GM18517 (cell line): Measurements from ENCODE around the gene OR4F17.
"Not testable (repeated sequence)": the region's sequence is repeated elsewhere in the genome, so short reads cannot be mapped to it uniquely, and the experiment has no call there.

Experiments used
- ATAC-seq: cut with Tn5 transposase; IDR thresholded peaks from one replicate; pipeline ENCODE4 v1.9.1; 2021; ENCODE audit warnings: mild to moderate bottlenecking, moderate library complexity; ENCODE audit not compliant: unreplicated experiment

The OR4F17 gene, protein sequence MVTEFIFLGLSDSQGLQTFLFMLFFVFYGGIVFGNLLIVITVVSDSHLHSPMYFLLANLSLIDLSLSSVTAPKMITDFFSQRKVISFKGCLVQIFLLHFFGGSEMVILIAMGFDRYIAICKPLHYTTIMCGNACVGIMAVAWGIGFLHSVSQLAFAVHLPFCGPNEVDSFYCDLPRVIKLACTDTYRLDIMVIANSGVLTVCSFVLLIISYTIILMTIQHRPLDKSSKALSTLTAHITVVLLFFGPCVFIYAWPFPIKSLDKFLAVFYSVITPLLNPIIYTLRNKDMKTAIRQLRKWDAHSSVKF

DNA sequence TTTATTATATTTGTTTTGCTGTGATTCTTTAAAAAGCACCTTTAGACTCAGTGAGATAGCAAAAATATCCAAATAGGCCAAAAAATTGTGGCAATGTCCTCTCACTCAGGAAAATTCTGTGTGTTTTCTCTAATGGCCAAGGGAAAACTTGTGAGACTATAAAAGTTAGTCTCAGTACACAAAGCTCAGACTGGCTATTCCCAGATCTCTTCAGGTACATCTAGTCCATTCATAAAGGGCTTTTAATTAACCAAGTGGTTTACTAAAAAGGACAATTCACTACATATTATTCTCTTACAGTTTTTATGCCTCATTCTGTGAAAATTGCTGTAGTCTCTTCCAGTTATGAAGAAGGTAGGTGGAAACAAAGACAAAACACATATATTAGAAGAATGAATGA, at the start of gene OR4F17:
TSS of gene OR4F17 (plus strand) at position 301 of the 400 bp plus-strand sequence. CDS start 3,575 bp downstream, outside the sequence.
- not testable (repeated sequence) for ATAC-seq

DNA sequence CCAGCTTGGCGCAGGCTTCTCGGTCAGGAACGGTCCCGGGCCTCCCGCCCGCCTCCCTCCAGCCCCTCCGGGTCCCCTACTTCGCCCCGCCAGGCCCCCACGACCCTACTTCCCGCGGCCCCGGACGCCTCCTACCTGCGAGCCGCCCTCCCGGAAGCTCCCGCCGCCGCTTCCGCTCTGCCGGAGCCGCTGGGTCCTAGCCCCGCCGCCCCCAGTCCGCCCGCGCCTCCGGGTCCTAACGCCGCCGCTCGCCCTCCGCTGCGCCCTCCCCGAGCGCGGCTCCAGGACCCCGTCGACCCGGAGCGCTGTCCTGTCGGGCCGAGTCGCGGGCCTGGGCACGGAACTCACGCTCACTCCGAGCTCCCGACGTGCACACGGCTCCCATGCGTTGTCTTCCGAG, 36.1 kb upstream of the OR4F17 start:
- ATAC-seq = not testable (repeated sequence)

DNA sequence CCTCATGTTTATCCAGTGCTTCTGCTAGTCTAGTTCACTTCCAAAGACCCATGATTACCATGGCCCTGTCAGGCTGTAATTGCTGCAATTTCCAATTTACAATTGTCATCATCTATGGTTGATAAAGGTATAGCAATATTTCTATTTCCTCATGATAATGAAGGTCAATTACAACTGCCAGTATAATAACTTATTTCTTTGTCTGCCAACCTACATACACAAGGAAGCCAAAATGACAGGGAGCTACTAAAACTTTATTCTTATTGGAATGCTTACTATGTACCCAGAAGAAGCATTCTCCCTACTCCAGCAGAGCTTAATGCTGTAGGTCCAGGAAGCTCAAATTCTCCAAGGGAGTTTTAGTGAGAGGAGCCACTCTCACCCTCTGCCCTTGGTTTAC, 24.0 kb upstream of the OR4F17 start:
- ATAC-seq = not testable (repeated sequence)

DNA sequence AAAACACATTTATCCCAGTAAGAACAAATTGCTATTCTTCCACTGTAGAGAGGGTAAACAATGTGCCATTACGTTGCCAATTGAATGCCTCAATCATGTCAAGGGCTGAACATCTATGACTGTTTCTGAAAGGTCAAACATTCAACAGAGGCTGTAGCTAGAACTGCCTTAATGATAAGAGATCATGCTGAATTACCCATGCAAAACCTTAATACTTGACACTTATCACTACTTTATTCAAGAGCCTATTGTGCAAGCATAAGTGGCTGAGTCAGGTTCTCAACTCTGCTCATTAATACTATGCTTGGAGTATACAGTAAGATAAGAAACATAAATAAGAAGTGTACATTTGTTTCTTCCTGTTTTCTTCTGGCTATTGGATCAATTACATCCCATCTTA, 23.3 kb upstream of the OR4F17 start:
- not testable (repeated sequence) for ATAC-seq

DNA sequence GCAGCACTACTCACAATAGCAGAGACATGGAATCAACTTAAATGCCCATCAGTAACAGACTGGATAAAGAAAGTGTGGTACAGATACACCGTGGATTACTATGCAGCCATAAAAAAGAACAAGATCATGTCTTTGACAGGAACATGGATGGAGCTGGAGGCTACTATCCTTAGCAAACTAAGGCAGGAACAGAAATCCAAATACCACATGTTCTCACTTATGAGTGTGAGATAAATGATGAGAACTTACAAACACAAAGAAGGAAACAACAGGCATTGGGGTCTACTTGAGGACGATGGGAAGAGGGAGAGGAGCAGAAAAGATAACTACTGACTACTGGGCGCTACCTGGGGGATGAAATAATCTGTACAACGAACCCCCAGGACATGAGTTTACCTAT, 16.2 kb upstream of the OR4F17 start:
- not testable (repeated sequence) for ATAC-seq

DNA sequence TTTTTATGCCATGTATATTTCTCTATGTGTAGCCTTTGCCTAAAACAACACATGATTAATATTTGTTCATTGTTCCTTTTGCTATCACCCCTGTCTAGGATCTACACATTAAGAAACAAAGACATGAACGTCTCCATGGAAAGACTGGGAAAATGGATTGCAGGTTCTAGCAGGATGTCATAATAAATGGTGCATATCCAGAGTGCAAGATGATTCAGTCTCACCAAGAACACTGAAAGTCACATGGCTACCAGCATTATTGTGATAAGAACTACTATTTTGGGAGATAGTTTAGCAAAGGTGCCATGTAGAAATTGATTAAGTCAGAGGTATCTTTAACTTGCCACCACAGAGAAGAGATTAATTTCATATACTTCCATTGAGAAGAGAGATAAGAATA, 12.1 kb upstream of the OR4F17 start:
- not testable (repeated sequence) for ATAC-seq

DNA sequence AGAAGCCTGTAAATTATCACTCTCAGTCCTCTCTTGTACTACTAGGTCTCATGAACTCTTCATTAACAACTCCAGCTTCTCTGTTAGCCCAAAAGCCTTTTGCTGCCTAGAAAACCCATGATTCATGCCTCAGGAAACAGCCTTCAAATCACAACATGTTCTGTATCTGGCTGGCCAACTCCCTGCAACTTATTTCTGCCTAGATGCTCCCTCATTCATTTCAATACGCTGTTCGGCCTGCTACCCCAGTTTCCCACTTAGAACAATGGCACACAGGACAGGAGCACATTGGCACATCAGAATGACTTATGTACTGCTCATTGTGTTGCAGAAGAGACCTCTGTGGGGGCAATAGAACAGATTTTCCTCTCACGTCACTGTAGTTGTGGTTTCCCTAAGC, 9.3 kb upstream of the OR4F17 start:
- not testable (repeated sequence) for ATAC-seq

DNA sequence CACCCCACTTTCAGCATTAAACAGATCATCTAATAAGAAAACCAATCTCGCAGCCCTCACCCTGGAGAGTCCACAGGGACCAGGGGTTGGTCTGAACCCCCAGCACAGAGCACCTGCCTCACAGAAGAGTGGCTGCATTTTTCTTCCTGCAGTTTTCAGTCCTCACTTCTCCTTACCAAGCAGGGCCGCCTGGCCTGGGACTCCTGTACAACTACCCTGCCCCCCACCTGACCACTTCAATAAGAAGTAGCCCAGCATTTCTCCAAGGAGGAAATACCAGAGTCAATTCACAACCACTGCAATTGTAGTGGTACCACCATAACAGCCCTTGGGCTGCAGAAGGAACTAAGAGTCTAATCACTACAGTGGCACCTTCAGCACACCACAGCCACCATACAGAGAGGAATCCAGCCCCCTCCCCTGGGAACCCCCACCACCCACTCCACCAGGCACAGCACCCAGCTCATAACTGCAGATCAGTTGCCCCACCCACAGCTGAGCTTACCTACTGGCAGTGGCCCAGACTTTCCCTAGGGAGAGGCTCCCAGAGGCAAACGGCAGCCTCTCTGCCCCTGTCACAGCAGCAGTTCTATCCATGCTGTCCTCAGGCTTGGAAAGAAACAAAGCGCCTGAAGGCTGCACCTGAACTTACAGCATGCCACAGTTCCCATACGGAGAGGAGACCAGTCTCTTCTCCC, 13.7 kb downstream of the OR4F17 start:
- ATAC-seq = not testable (repeated sequence)
